Lung (tissue), 12 donors: Measurements from ENCODE around the gene FMNL3. TPM values are rescaled to one million over a fixed set of nuclear protein-coding genes. Genes with fewer than 3 reads are reported as not detected.

ENCODE experiments used
- ATAC-seq: fragments of 200-7000 bp; cut with Tn5 transposase; one replicate; pipeline ENCODE4 v1.9.1; 2020; ENCODE audit warnings: moderate number of reproducible peaks; ENCODE audit not compliant: insufficient read depth, low FRiP score
- DNase-seq, 3 donors: peaks; one replicate each; pipeline ENCODE4 v3.0.0-alpha.2; 2013 to 2017
- H3K27ac ChIP-seq, 2 donors: one replicate each; pipeline ENCODE4 v1.5.1; 2013; ENCODE audit warnings: mild to moderate bottlenecking in 2 of 2, moderate library complexity in 2 of 2, control low read depth in 1 of 2, inconsistent platforms in 1 of 2, low read depth in 1 of 2, low read length in 1 of 2
- H3K27me3 ChIP-seq, 3 donors: one replicate each; pipeline ENCODE4 v1.5.1; 2013; ENCODE audit warnings: low read length in 2 of 3; ENCODE audit not compliant: control insufficient read depth in 3 of 3, insufficient read depth in 3 of 3
- H3K36me3 ChIP-seq, 4 donors: one replicate each; pipeline ENCODE4 v1.5.1; 2013; ENCODE audit warnings: low read length in 4 of 4, mild to moderate bottlenecking in 1 of 4, moderate library complexity in 1 of 4; ENCODE audit not compliant: control insufficient read depth in 4 of 4, insufficient read depth in 4 of 4
- H3K4me1 ChIP-seq, 5 donors: one replicate each; pipeline ENCODE4 v1.5.1; 2013; ENCODE audit warnings: low read length in 5 of 5, mild to moderate bottlenecking in 2 of 5, moderate library complexity in 1 of 5; ENCODE audit not compliant: control insufficient read depth in 5 of 5, insufficient read depth in 5 of 5
- H3K4me3 ChIP-seq: one replicate; pipeline ENCODE4 v1.5.1; 2013; ENCODE audit warnings: mild to moderate bottlenecking, control low read depth, moderate library complexity
- H3K9ac ChIP-seq, 2 donors: one replicate each; pipeline ENCODE4 v1.5.1; 2013; ENCODE audit warnings: low read length in 2 of 2, control low read depth in 1 of 2; ENCODE audit not compliant: insufficient read depth in 1 of 2
- H3K9me3 ChIP-seq, 4 donors: one replicate each; pipeline ENCODE4 v1.5.1; 2013; ENCODE audit warnings: low read length in 3 of 4, mild to moderate bottlenecking in 1 of 4, moderate library complexity in 1 of 4; ENCODE audit not compliant: control insufficient read depth in 4 of 4, insufficient read depth in 3 of 4
- WGBS, 2 donors: extraction: QIAGEN DNeasy Blood & Tissue Kit; methylation state at CpG; one replicate each; pipeline ENCODE4 v1.1.7; 2013; 5-methylcytosine and 5-hydroxymethylcytosine counted together
- polyA plus RNA-seq, 2 donors: library from polyadenylated mRNA; stranded (reverse); fragments of 200-250 nt; gene quantifications; one replicate each; pipeline ENCODE4 v1.2.1, GENCODE V29; 2013
- total RNA-seq, 2 donors: library from RNA; depleted of rRNA in 1 of 2; stranded (reverse); fragments of >200 nt in 1 of 2; gene quantifications; one replicate each; pipeline ENCODE4 v1.2.1, GENCODE V29; 2014 to 2021
- TF ChIP-seq, protein P1 (sequence below): IDR thresholded peaks from 2 replicates; pipeline ENCODE4 v1.5.1; 2012; ENCODE audit warnings: mild to moderate bottlenecking; ENCODE audit errors: control extremely low read depth, extremely low read depth
- donor health status: control.
- donor health status: control.
- donor health status: Bipolar disorder and iron deficiency.
- donor health status: healthy.
- donor health status: DM: yes; HTN: yes; CAD: no.

FMNL3 gene
- total and polyA plus RNA-seq, 4 donors, result 11.5 to 51.2 (median 22.4) TPM

DNA sequence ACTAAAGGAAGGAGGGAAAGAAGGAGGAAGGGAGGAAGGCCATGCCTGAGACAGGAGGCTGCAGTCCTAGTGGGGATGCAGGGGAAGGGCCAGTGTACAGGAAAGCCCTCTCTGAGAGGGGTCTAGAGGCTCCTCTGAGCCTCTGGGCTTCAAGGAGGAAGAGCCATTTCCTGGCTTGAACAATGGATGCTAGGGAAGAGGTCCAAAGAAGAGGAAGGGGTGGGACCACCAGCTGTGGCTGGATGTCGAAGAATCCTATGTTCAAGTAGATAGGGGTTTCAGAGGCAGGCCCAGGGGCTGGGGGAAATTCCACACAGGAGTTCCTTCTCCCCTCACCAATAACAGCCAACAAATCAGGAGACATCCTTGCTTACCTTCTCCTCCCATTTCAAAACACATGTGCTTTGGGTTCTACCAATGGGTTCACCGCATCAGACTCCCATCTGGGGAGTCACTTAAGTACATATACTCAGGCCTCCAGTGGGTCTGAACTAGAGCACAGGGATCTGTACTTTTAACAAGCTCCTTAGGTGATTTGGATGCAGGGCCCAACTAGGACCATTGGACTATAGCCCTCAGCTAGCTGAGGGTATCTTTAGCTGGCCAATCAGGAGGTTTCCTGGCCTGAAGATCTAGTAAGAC lies 51.5 kb downstream of the FMNL3 start:
- peaks cover 0 to 20% (median 0%) of the 10 kb centered on the region in 5 donors for H3K4me1 ChIP-seq
- 72 to 77% methylated on average over 2 of the region's 2 CpGs for whole genome bisulfite sequencing, 2 donors
- H3K9ac ChIP-seq, result no peak overlapping the region
- no peaks in the 10 kb centered on the region for H3K9me3 ChIP-seq
- no peaks in the 10 kb centered on the region for H3K27me3 ChIP-seq
- ATAC-seq, result no peak
- DNase-seq, result peak in 1 of 3 donors; percentile 43
- H3K36me3 ChIP-seq, result peaks cover 4 to 66% (median 51%) of the 10 kb centered on the region in 4 donors
- H3K27ac ChIP-seq, result peak overlapping the region; percentile 34 to 51
- TF ChIP-seq, protein P1, sequence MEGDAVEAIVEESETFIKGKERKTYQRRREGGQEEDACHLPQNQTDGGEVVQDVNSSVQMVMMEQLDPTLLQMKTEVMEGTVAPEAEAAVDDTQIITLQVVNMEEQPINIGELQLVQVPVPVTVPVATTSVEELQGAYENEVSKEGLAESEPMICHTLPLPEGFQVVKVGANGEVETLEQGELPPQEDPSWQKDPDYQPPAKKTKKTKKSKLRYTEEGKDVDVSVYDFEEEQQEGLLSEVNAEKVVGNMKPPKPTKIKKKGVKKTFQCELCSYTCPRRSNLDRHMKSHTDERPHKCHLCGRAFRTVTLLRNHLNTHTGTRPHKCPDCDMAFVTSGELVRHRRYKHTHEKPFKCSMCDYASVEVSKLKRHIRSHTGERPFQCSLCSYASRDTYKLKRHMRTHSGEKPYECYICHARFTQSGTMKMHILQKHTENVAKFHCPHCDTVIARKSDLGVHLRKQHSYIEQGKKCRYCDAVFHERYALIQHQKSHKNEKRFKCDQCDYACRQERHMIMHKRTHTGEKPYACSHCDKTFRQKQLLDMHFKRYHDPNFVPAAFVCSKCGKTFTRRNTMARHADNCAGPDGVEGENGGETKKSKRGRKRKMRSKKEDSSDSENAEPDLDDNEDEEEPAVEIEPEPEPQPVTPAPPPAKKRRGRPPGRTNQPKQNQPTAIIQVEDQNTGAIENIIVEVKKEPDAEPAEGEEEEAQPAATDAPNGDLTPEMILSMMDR, result no peak
- no peak overlapping the region for H3K4me3 ChIP-seq

DNA sequence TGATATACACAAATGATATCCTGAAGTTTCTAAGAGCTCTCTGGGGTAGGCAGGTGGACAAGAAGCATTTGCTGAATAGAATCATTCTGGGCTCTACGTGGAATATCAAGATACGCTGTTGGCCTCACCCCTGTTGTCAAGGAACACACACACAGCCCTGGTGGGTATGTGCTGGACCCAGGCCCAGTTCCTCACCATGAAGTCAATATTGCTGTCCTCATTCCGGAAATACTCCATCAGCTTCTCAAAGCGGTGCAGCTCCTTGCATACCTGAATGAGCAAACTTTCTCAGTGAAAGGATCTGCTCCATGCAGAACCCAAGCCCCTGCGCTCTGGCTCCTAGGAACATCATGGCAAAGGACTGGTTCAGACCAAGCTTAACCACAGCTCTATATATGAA lies 52.5 kb downstream of the FMNL3 start:
- Histone ChIP-seq H3K9ac (no peak overlapping the region), H3K9me3 (no peaks in the 10 kb centered on the region), H3K36me3 (peaks cover 4 to 65% (median 53%) of the 10 kb centered on the region in 4 donors), H3K27me3 (no peaks in the 10 kb centered on the region), H3K27ac (peak overlapping the region; percentile 11 to 34), H3K4me3 (no peak overlapping the region), H3K4me1 (peaks cover 0 to 20% (median 0%) of the 10 kb centered on the region in 5 donors)
- TF ChIP-seq, protein P1, result no peak
- WGBS, 2 donors, result 74 to 79% methylated on average over 5 of the region's 5 CpGs
- DNase-seq (no peak), ATAC-seq (no peak)

DNA sequence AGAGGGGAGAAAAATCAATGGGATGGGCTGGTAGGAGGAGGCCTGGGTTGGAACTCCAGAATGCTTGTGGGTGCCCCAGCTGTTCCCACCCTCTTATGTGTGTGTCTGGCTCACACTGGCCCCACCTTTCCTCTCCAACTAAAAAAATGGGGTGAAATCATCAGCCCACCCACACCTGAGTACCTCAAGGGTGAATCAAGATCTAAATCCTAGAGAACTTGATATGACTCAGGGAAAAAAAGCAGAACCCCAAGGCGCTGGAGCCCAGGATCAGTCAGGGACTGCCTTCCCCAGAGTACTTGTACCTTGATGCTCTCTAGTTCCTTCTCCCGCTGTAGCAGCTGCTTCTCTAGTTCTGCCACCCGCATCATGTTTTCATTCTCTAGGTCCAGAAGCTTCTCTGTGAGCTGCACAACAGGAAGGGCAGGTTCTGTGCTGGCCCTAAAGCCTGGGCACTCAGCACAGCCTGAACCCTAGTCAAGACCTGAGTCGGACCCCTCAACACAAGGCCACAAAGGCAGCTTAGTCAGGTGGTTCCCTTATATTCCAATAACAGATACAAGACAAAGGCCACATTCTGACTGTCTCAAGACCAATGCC lies 54.2 kb downstream of the FMNL3 start:
- peaks cover 4 to 64% (median 56%) of the 10 kb centered on the region in 4 donors for H3K36me3 ChIP-seq
- ATAC-seq (no peak), DNase-seq (no peak)
- H3K4me3 ChIP-seq, result no peak overlapping the region
- no peak overlapping the region for H3K27ac ChIP-seq
- H3K4me1 ChIP-seq, result peaks cover 0 to 31% (median 5%) of the 10 kb centered on the region in 5 donors
- H3K9ac ChIP-seq, result no peak overlapping the region
- TF ChIP-seq, protein P1, result no peak
- H3K27me3 ChIP-seq, result no peaks in the 10 kb centered on the region
- WGBS, 2 donors, result 87 to 89% methylated on average over 4 of the region's 4 CpGs
- no peaks in the 10 kb centered on the region for H3K9me3 ChIP-seq
